ENCODE data around the gene SPTBN2.
A peak's percentile ranks its signal among the peaks of the same experiment; 100 is the strongest.

- TF ChIP-seq EP300 (IDR thresholded peaks at IDR 0.05) = peak in 1 of 2 donors; percentile 50
- no peak for TF ChIP-seq POLR2A (IDR thresholded peaks at IDR 0.05)
Measured at GRCh38 chr11:66694732-66695207, 34.2 kb downstream of the SPTBN2 start.

All from tibial nerve (tissue), 3 donors.